ENCODE measurements around the gene TAAR1. TPM values are rescaled to one million over a fixed set of nuclear protein-coding genes. Genes with fewer than 3 reads are reported as not detected.
"Not testable (repeated sequence)": the region's sequence is repeated elsewhere in the genome, so short reads cannot be mapped to it uniquely, and the experiment has no call there.

TAAR1 gene
- total RNA-seq, 1 donor from 2014 or later = not detected

- peaks cover 14% of the 10 kb centered on the region for H3K9me3 Mint-ChIP-seq
- DNase-seq (ENCODE audit: low spot score in 2 of 2, unreplicated experiment in 2 of 2) = no peak
- peaks cover 5% of the 10 kb centered on the region for H3K4me1 Mint-ChIP-seq
- no peak overlapping the region for H3K4me3 Mint-ChIP-seq
- H3K36me3 Mint-ChIP-seq = peaks cover 2% of the 10 kb centered on the region
- TF ChIP-seq, protein P1, sequence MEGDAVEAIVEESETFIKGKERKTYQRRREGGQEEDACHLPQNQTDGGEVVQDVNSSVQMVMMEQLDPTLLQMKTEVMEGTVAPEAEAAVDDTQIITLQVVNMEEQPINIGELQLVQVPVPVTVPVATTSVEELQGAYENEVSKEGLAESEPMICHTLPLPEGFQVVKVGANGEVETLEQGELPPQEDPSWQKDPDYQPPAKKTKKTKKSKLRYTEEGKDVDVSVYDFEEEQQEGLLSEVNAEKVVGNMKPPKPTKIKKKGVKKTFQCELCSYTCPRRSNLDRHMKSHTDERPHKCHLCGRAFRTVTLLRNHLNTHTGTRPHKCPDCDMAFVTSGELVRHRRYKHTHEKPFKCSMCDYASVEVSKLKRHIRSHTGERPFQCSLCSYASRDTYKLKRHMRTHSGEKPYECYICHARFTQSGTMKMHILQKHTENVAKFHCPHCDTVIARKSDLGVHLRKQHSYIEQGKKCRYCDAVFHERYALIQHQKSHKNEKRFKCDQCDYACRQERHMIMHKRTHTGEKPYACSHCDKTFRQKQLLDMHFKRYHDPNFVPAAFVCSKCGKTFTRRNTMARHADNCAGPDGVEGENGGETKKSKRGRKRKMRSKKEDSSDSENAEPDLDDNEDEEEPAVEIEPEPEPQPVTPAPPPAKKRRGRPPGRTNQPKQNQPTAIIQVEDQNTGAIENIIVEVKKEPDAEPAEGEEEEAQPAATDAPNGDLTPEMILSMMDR (IDR thresholded peaks at IDR 0.05; ENCODE audit: unreplicated experiment) = no peak
- no peaks in the 10 kb centered on the region for H3K27me3 Mint-ChIP-seq (ENCODE audit: low read depth)
- H3K27ac Mint-ChIP-seq = no peak overlapping the region
Observed at GRCh38 chr6:132661906-132662305, 2.9 kb upstream of the TAAR1 start.

DNA sequence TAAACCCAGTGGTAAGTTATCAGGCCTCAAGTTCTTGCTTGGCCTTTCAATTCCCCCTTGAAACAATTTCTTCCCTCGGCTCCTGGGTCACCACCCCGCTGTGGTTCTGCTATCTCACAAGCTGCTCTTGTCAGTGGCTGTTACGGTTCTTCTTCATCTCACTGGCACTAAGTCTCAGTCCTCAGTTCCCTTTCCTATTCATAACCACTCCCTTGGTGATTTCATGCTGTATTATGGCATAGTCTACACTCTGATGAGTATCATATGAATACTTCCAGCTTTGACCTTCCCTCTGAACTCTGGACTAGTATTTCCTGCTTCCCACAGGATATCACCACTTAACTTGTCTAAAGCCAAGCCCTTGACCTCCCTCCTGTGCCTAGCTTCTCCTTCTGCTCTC, 7.9 kb downstream of the TAAR1 start:
- H3K4me3 Mint-ChIP-seq = no peak overlapping the region
- H3K36me3 Mint-ChIP-seq = no peaks in the 10 kb centered on the region
- H3K9me3 Mint-ChIP-seq = no peaks in the 10 kb centered on the region
- H3K27ac Mint-ChIP-seq = no peak overlapping the region
- H3K4me1 Mint-ChIP-seq = no peaks in the 10 kb centered on the region
- no peak for DNase-seq (ENCODE audit: low spot score in 2 of 2, unreplicated experiment in 2 of 2)
- no peaks in the 10 kb centered on the region for H3K27me3 Mint-ChIP-seq (ENCODE audit: low read depth)
- TF ChIP-seq, protein P1 (IDR thresholded peaks at IDR 0.05; ENCODE audit: unreplicated experiment) = no peak

GRCh38 chr6:132650429-132650828, 8.6 kb downstream of the TAAR1 start:
- TF ChIP-seq, protein P1 (IDR thresholded peaks at IDR 0.05; ENCODE audit: unreplicated experiment) = no peak
- Mint-ChIP-seq H3K9me3 (no peaks in the 10 kb centered on the region), H3K4me3 (no peak overlapping the region), H3K36me3 (no peaks in the 10 kb centered on the region), H3K4me1 (no peaks in the 10 kb centered on the region), H3K27ac (no peak overlapping the region), H3K27me3 (ENCODE audit: low read depth) (no peaks in the 10 kb centered on the region)
- DNase-seq (ENCODE audit: low spot score in 2 of 2, unreplicated experiment in 2 of 2) = no peak

DNA sequence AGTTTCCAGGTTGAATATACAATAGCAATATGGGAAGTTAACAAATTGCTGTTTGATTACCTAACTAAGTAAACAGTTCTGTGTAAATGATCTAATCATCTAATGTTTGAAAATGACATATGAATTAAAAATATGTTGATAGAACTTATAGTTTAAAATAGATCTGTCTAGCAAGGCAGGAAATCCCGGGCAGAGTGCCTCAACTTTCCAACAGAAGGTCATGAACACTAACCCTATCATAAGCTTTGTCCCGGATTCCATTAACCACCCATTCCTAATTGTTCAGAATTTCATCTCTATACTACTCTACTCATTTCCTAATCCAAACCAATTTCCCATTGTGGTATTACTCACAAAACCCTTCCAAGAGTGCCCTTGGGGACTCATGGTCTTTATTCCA, 10.2 kb downstream of the TAAR1 start:
- Mint-ChIP-seq H3K27ac (no peak overlapping the region), H3K27me3 (ENCODE audit: low read depth) (no peaks in the 10 kb centered on the region), H3K36me3 (no peaks in the 10 kb centered on the region), H3K4me1 (no peaks in the 10 kb centered on the region), H3K4me3 (no peak overlapping the region), H3K9me3 (no peaks in the 10 kb centered on the region)
- TF ChIP-seq, protein P1 (IDR thresholded peaks at IDR 0.05; ENCODE audit: unreplicated experiment) = no peak
- DNase-seq (ENCODE audit: low spot score in 2 of 2, unreplicated experiment in 2 of 2) = no peak

- Mint-ChIP-seq H3K27me3 (ENCODE audit: low read depth) (no peaks in the 10 kb centered on the region), H3K4me3 (no peak overlapping the region), H3K27ac (no peak overlapping the region), H3K36me3 (no peaks in the 10 kb centered on the region), H3K9me3 (no peaks in the 10 kb centered on the region), H3K4me1 (no peaks in the 10 kb centered on the region)
- TF ChIP-seq, protein P1 (IDR thresholded peaks at IDR 0.05; ENCODE audit: unreplicated experiment) = no peak
- no peak for DNase-seq (ENCODE audit: low spot score in 2 of 2, unreplicated experiment in 2 of 2)
Observed at GRCh38 chr6:132648356-132648755, 10.6 kb downstream of the TAAR1 start.

DNA sequence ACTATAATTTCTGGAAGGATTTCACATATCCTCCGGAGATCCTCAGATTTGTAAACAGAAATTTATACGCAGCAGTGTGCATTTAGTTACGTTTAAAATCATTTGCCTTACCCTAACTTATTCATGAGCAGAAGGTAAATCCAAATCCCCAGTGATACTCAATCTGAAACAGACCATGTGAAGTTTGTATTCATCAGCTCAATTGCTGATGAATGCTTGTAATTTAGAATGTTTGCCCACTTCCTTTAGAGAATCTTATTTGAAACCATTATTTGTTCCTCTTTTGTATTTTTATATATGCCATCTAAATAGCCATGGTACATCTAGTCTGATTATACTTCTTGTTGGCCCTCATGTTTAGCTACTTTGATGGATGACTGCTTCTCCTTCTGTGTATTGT, 15.4 kb downstream of the TAAR1 start:
- H3K4me1 Mint-ChIP-seq = no peaks in the 10 kb centered on the region
- no peak overlapping the region for H3K27ac Mint-ChIP-seq
- peaks cover 15% of the 10 kb centered on the region for H3K9me3 Mint-ChIP-seq
- DNase-seq (ENCODE audit: low spot score in 2 of 2, unreplicated experiment in 2 of 2) = no peak
- no peak overlapping the region for H3K4me3 Mint-ChIP-seq
- TF ChIP-seq, protein P1 (IDR thresholded peaks at IDR 0.05; ENCODE audit: unreplicated experiment) = no peak
- H3K36me3 Mint-ChIP-seq = no peaks in the 10 kb centered on the region
- no peaks in the 10 kb centered on the region for H3K27me3 Mint-ChIP-seq (ENCODE audit: low read depth)

- not testable (repeated sequence) for DNase-seq (ENCODE audit: low spot score in 2 of 2, unreplicated experiment in 2 of 2)
Observed at GRCh38 chr6:132637135-132637534, 21.8 kb downstream of the TAAR1 start.

GRCh38 chr6:132635906-132636305, 23.1 kb downstream of the TAAR1 start:
- H3K4me1 Mint-ChIP-seq; H3K27ac Mint-ChIP-seq; H3K4me3 Mint-ChIP-seq; H3K36me3 Mint-ChIP-seq; H3K27me3 Mint-ChIP-seq (ENCODE audit: low read depth); DNase-seq (ENCODE audit: low spot score in 2 of 2, unreplicated experiment in 2 of 2): not testable (repeated sequence)
- peaks cover 40% of the 10 kb centered on the region for H3K9me3 Mint-ChIP-seq

More at GRCh38 chr6:132637135-132637534, 21.8 kb downstream of the TAAR1 start:
- H3K4me3 Mint-ChIP-seq; H3K4me1 Mint-ChIP-seq; H3K27me3 Mint-ChIP-seq (ENCODE audit: low read depth); H3K36me3 Mint-ChIP-seq; H3K27ac Mint-ChIP-seq: not testable (repeated sequence)
- H3K9me3 Mint-ChIP-seq = peaks cover 40% of the 10 kb centered on the region
